SK-N-SH (cell line): ENCODE data around the gene KBTBD13.

Experiments
- CTCF ChIP-seq: fragments of 200-600 bp; sonication (generic); IDR thresholded peaks from 2 replicates; pipeline ENCODE4 v1.6.1; 2017; ENCODE audit warnings: antibody characterized with exemption, mild to moderate bottlenecking, moderate library complexity
- EP300 ChIP-seq, 2 experiments: IDR thresholded peaks; 2 replicates each; pipeline versions ENCODE4 v1.4.0 to v1.6.1; 2012; ENCODE audit warnings: borderline replicate concordance in 1 of 2, low read depth in 1 of 2, low read length in 1 of 2
- GABPA ChIP-seq: IDR thresholded peaks from 2 replicates; pipeline ENCODE4 v1.4.0; 2012; ENCODE audit warnings: low read depth, mild to moderate bottlenecking
- JUND ChIP-seq: IDR thresholded peaks from 2 replicates; pipeline ENCODE4 v1.4.0; 2012
- NRF1 ChIP-seq: IDR thresholded peaks from 2 replicates; pipeline ENCODE4 v1.6.1; 2012; ENCODE audit warnings: low read depth, mild to moderate bottlenecking, low read length
- REST ChIP-seq: IDR thresholded peaks from 2 replicates; pipeline ENCODE4 v1.6.1; 2012; ENCODE audit warnings: mild to moderate bottlenecking, low read depth, low read length, moderate library complexity
- RFX5 ChIP-seq: IDR thresholded peaks from 2 replicates; pipeline ENCODE4 v1.6.1; 2012; ENCODE audit warnings: mild to moderate bottlenecking, improper control_type of control experiment, low read length
- SMC3 ChIP-seq: IDR thresholded peaks from 2 replicates; pipeline ENCODE4 v1.6.1; 2012; ENCODE audit warnings: low read depth, low read length, improper control_type of control experiment
- TEAD4 ChIP-seq: IDR thresholded peaks from 2 replicates; pipeline ENCODE4 v1.4.0; 2012; ENCODE audit warnings: mild to moderate bottlenecking, borderline replicate concordance; ENCODE audit not compliant: insufficient read depth
- USF2 ChIP-seq: fragments of 150-350 bp; IDR thresholded peaks from 2 replicates; pipeline ENCODE4 v1.6.1; 2017; ENCODE audit warnings: antibody characterized with exemption, low read length, low read depth, borderline replicate concordance

- no peak for TF ChIP-seq EP300 (IDR thresholded peaks at IDR 0.05; ENCODE audit: borderline replicate concordance in 1 of 2, low read depth in 1 of 2, low read length in 1 of 2)
- no peak for TF ChIP-seq NRF1
- TF ChIP-seq CTCF: no peak; the same call in 1 of the 2 replicates
- no peak for TF ChIP-seq RFX5
- TF ChIP-seq JUND: no peak
- no peak for TF ChIP-seq REST
- TF ChIP-seq GABPA: no peak
- TF ChIP-seq TEAD4: no peak
- no peak for TF ChIP-seq USF2
- no peak for TF ChIP-seq SMC3
These were observed 10.2 kb downstream of the KBTBD13 start for GRCh38 chr15:65086680-65087111.
